Stimulated activated CD8-positive, alpha-beta memory T cell treated with anti-CD3 and anti-CD28 coated beads, Interleukin-7, amount 100 ng/mL, for 24 hours (primary cell): ENCODE measurements around the gene RAMP2.
"Not testable (repeated sequence)": the region's sequence is repeated elsewhere in the genome, so short reads cannot be mapped to it uniquely, and the experiment has no call there.

Experiments used
- DNase-seq: peaks from one replicate; pipeline ENCODE4 v3.0.0-alpha.2; 2020; ENCODE audit warnings: low read depth

RAMP2 gene

GRCh38 chr17:42760652-42761581 lies at the start of gene RAMP2:
Gene RAMP2 (plus strand): TSS chr17:42761227. CDS start chr17:42761262, 35 bp downstream.
- DNase-seq, result no peak

GRCh38 chr17:42720996-42721583 lies 39.9 kb upstream of the RAMP2 start:
- no peak for DNase-seq

- DNase-seq, result no peak
Measured at GRCh38 chr17:42723636-42724035, 37.4 kb upstream of the RAMP2 start.

- no peak for DNase-seq
Measured at GRCh38 chr17:42725143-42725542, 35.9 kb upstream of the RAMP2 start.

- no peak for DNase-seq
Measured at GRCh38 chr17:42740699-42741098, 20.3 kb upstream of the RAMP2 start.

- DNase-seq, result not testable (repeated sequence)
Measured at GRCh38 chr17:42742916-42743315, 18.1 kb upstream of the RAMP2 start.

- no peak for DNase-seq
Measured at GRCh38 chr17:42743595-42744282, 17.3 kb upstream of the RAMP2 start.

- peak; percentile 46 for DNase-seq
Measured at GRCh38 chr17:42744283-42744805, 16.7 kb upstream of the RAMP2 start.

- peak; percentile 79 for DNase-seq
Measured at GRCh38 chr17:42744806-42745617, 16.0 kb upstream of the RAMP2 start, which contains the start of gene EZH1. Gene EZH1 (minus strand): TSS chr17:42745040. CDS start chr17:42728941, 16,099 bp downstream.

GRCh38 chr17:42748202-42748907 lies 12.7 kb upstream of the RAMP2 start:
- DNase-seq, result no peak

GRCh38 chr17:42748908-42749798 lies 11.9 kb upstream of the RAMP2 start:
- DNase-seq, result no peak

- no peak for DNase-seq
Measured at GRCh38 chr17:42750739-42751344, 10.2 kb upstream of the RAMP2 start.

GRCh38 chr17:42751628-42752027 lies 9.4 kb upstream of the RAMP2 start:
- DNase-seq, result no peak

- DNase-seq, result no peak
Measured at GRCh38 chr17:42754782-42755181, 6.2 kb upstream of the RAMP2 start.

- no peak for DNase-seq
Measured at GRCh38 chr17:42759982-42760651, 910 bp upstream of the RAMP2 start.

- DNase-seq, result no peak
Measured at GRCh38 chr17:42761638-42762037, 611 bp downstream of the RAMP2 start.

- DNase-seq, result no peak
Measured at GRCh38 chr17:42766124-42766523, 5.1 kb downstream of the RAMP2 start.

GRCh38 chr17:42767512-42767911 lies 6.5 kb downstream of the RAMP2 start:
- no peak for DNase-seq

- DNase-seq, result not testable (repeated sequence)
Measured at GRCh38 chr17:42768006-42768405, 7.0 kb downstream of the RAMP2 start.
